K562 (cell line): ENCODE data around the gene FOXP4. TPM values are rescaled to one million over a fixed set of nuclear protein-coding genes. Genes with fewer than 3 reads are reported as not detected.

Source experiments
- ATAC-seq: fragments of 200-7000 bp; cut with Tn5 transposase; 3 replicates; pipeline ENCODE4 v1.9.1; 2020; ENCODE audit warnings: moderate library complexity
- BruUV-seq: library from RNA; stranded (reverse); fragments of 400-500 nt; replicated peaks from 2 replicates; lab custom pipeline; 2021; lab: Mats Ljungman, UMichigan
- CTCF ChIA-PET: fragments of 300-600 bp; formaldehyde crosslinking; extraction: SDS; loops from one replicate; lab custom pipeline; 2021; ENCODE audit warnings: low intra/inter-chr PET ratio; lab: Yijun Ruan, JAX
- POLR2A ChIA-PET: fragments of 300-600, 350-650 bp; sonication (Branson Sonifier 250); formaldehyde crosslinking; extraction: SDS; loops from one replicate; lab custom pipeline; 2021; ENCODE audit warnings: antibody characterized with exemption, inconsistent platforms; lab: Yijun Ruan, JAX
- DNase-seq, 4 experiments: peaks; one replicate each; pipeline versions ENCODE4 v3.0.0 to v3.0.0-alpha.2; 2011 to 2018; ENCODE audit warnings: low spot score in 3 of 4, mixed read lengths in 3 of 4; ENCODE audit errors: extremely low read depth in 1 of 4
- FAIRE-seq: peaks from 2 replicates; lab custom pipeline; 2011; peaks lifted over from hg19 to GRCh38; lab: Jason Lieb, UNC
- H2AFZ ChIP-seq: 2 replicates; pipeline ENCODE4 v1.6.0; 2011; ENCODE audit warnings: low read depth, low read length, control low read depth, inconsistent platforms
- H3K27ac ChIP-seq: fragments of 200-600 bp; 3 replicates; pipeline ENCODE4 v1.8.0; 2011; ENCODE audit warnings: low read depth, mild to moderate bottlenecking, control low read depth, inconsistent platforms, low read length, moderate library complexity, mixed read lengths; ENCODE audit errors: extremely low read depth
- H3K27me3 ChIP-seq, 2 experiments: fragments of 300-600 bp in 1 of 2; 2 replicates in 1 of 2; 3 replicates in 1 of 2; pipeline versions ENCODE4 v1.6.0 to v1.8.0; 2011; ENCODE audit warnings: inconsistent platforms in 2 of 2, low read length in 2 of 2, mild to moderate bottlenecking in 1 of 2, mixed read lengths in 1 of 2, moderate library complexity in 1 of 2; ENCODE audit not compliant: control insufficient read depth in 2 of 2, insufficient read depth in 2 of 2
- H3K36me3 ChIP-seq: fragments of 300-600 bp; 3 replicates; pipeline ENCODE4 v1.8.0; 2011; ENCODE audit warnings: mild to moderate bottlenecking, low read length, inconsistent platforms; ENCODE audit not compliant: control insufficient read depth, insufficient read depth
- H3K4me1 ChIP-seq, 2 experiments: fragments of 200-600 bp in 1 of 2; replicated peaks in 1 of 2; 2 replicates in 1 of 2; 3 replicates in 1 of 2; pipeline versions ENCODE4 v1.5.1 to v1.8.0; 2011; ENCODE audit warnings: inconsistent platforms in 2 of 2, low read length in 2 of 2, mild to moderate bottlenecking in 1 of 2, mixed read lengths in 1 of 2, moderate library complexity in 1 of 2; ENCODE audit not compliant: control insufficient read depth in 2 of 2, insufficient read depth in 2 of 2
- H3K4me2 ChIP-seq: 2 replicates; pipeline ENCODE4 v1.6.1; 2011; ENCODE audit warnings: low read length, control low read depth, inconsistent platforms, mixed read lengths; ENCODE audit not compliant: insufficient read depth
- H3K4me3 ChIP-seq: fragments of 200-600 bp; sonication (generic), shearing (Covaris generic); 2 replicates; pipeline ENCODE4 v1.5.1; 2016; ENCODE audit warnings: control low read depth, inconsistent platforms
- H3K79me2 ChIP-seq: fragments of 200-600 bp; 3 replicates; pipeline ENCODE4 v1.8.0; 2011; ENCODE audit warnings: low read length, inconsistent platforms; ENCODE audit not compliant: control insufficient read depth, insufficient read depth
- H3K9ac ChIP-seq, 2 experiments: 2 replicates each; pipeline versions ENCODE4 v1.6.0 to v1.6.1; 2011; ENCODE audit warnings: low read depth in 2 of 2, low read length in 2 of 2, control low read depth in 1 of 2, inconsistent platforms in 1 of 2, mild to moderate bottlenecking in 1 of 2, mixed read lengths in 1 of 2; ENCODE audit not compliant: insufficient read depth in 1 of 2
- H3K9me1 ChIP-seq: one replicate; pipeline ENCODE4 v1.6.0; 2011; ENCODE audit warnings: inconsistent platforms, mild to moderate bottlenecking, low read length, moderate library complexity; ENCODE audit not compliant: control insufficient read depth, insufficient read depth
- H3K9me3 ChIP-seq: replicated peaks from 2 replicates; pipeline ENCODE4 v1.5.1; 2011; ENCODE audit warnings: low read depth, low read length, inconsistent platforms; ENCODE audit not compliant: control insufficient read depth, insufficient read depth
- H4K20me1 ChIP-seq: replicated peaks from 2 replicates; pipeline ENCODE4 v1.6.1; 2011; ENCODE audit warnings: low read length, inconsistent platforms, mixed read lengths; ENCODE audit not compliant: control insufficient read depth, insufficient read depth
- ARHGAP35 ChIP-seq: fragments of 450-650 bp; IDR thresholded peaks from 2 replicates; pipeline ENCODE4 v1.6.1; 2018; ENCODE audit not compliant: partially characterized antibody
- CREB1 ChIP-seq, 2 experiments: sonication (generic) in 1 of 2; formaldehyde crosslinking in 1 of 2; IDR thresholded peaks; 2 replicates each; pipeline versions ENCODE4 v1.6.1 to v1.8.0; 2012 to 2022; ENCODE audit warnings: inconsistent platforms in 1 of 2, mild to moderate bottlenecking in 1 of 2, missing genetic modification reagents in 1 of 2, moderate library complexity in 1 of 2
- MBD2 ChIP-seq: sonication (generic); IDR thresholded peaks from 2 replicates; pipeline ENCODE4 v1.6.1; 2016; ENCODE audit warnings: low read depth, borderline replicate concordance
- PRPF4 ChIP-seq: fragments of 200-400 bp; formaldehyde crosslinking; IDR thresholded peaks from one replicate; pipeline ENCODE4 v1.6.1; 2017; ENCODE audit warnings: low read length, low read depth, mild to moderate bottlenecking; ENCODE audit not compliant: insufficient read depth, poor library complexity, severe bottlenecking
- SNIP1 ChIP-seq: fragments of 450-650 bp; IDR thresholded peaks from 2 replicates; pipeline ENCODE4 v1.7.1; 2017; ENCODE audit warnings: low read depth, mild to moderate bottlenecking
- TCFL5 ChIP-seq: fragments of 250-450 bp; sonication (Bioruptor Pico); conservative IDR thresholded peaks from 2 replicates; pipeline ENCODE4 v1.6.1; 2021; ENCODE audit warnings: mild to moderate bottlenecking, moderate library complexity, matching md5 sums
- WHSC1 ChIP-seq: IDR thresholded peaks from one replicate; pipeline ENCODE4 v1.6.1; 2012; ENCODE audit warnings: low read length, control low read depth, inconsistent platforms
- ZBTB1 ChIP-seq: sonication (generic); formaldehyde crosslinking; IDR thresholded peaks from 2 replicates; pipeline ENCODE4 v1.8.1; 2023; ENCODE audit warnings: missing genetic modification reagents, low read depth, mild to moderate bottlenecking, borderline replicate concordance
- ZNF3 ChIP-seq: fragments of 250-450 bp; sonication (Bioruptor Pico); IDR thresholded peaks from 2 replicates; pipeline ENCODE4 v1.5.0; 2021; ENCODE audit warnings: mild to moderate bottlenecking, moderate library complexity
- ZNF347 ChIP-seq: fragments of 450-650 bp; formaldehyde crosslinking; IDR thresholded peaks from 2 replicates; pipeline ENCODE4 v1.4.0; 2020; ENCODE audit warnings: low read depth, mild to moderate bottlenecking, moderate library complexity
- WGBS: fragments of 100-300 bp; shearing (Covaris generic); methylation state at CpG from one replicate; pipeline ENCODE4 v1.1.6; 2016; ENCODE audit warnings: low coverage, mixed read lengths; ENCODE audit not compliant: insufficient coverage; ENCODE audit errors: missing lambda C conversion rate; 5-methylcytosine and 5-hydroxymethylcytosine counted together
- in situ Hi-C: fragments of 300-500 bp; cut with MboI; formaldehyde crosslinking; loops from 4 replicates; pipeline ENCODE4 v1.15.0; 2018; ENCODE audit warnings: inconsistent platforms, mixed read lengths
- intact Hi-C: fragments of 100-400 bp; cut with micrococcal nuclease; formaldehyde crosslinking; loops from 2 replicates; pipeline ENCODE4 v1.14.2; 2022
- polyA plus RNA-seq, 8 experiments: library from polyadenylated mRNA; depleted of rRNA in 4 of 8; stranded (reverse) in 5 of 8; unstranded in 3 of 8; fragments of >200 nt; fragmentation: Nextera tagmentation in 2 of 8; fragmentation: Illumina TruSeq in 1 of 8; extraction: Ambion mirVana in 2 of 8; extraction: Trizol in 1 of 8; gene quantifications; 2 replicates each; pipeline versions ENCODE4 v1.2.1 to v1.2.3, GENCODE V29; 2011 to 2014; ENCODE audit warnings: inconsistent platforms in 1 of 8, missing spikeins in 1 of 8
- total RNA-seq, 7 experiments: library from RNA; depleted of rRNA in 6 of 7; stranded (reverse); fragments of >200 nt in 6 of 7; fragmentation: Illumina TruSeq in 2 of 7; extraction: Trizol in 2 of 7; gene quantifications; 2 replicates each; pipeline versions ENCODE4 v1.2.1 to v1.2.3, GENCODE V29; 2011 to 2021; ENCODE audit warnings: low replicate concordance in 1 of 7
- TF ChIP-seq, protein P1 (sequence below): fragments of 450-650 bp; IDR thresholded peaks from 2 replicates; pipeline ENCODE4 v1.6.1; 2014; ENCODE audit warnings: low read depth, mild to moderate bottlenecking, moderate library complexity, borderline replicate concordance
- TF ChIP-seq, protein P2 (sequence below): sonication (generic); formaldehyde crosslinking; IDR thresholded peaks from 2 replicates; pipeline ENCODE4 v1.8.0; 2022; ENCODE audit warnings: missing genetic modification reagents, mild to moderate bottlenecking, borderline replicate concordance

FOXP4 gene
- total and polyA plus RNA-seq, 9 of the 15 experiments (the other 6 are each of a cell fraction or from before 2014, with no cell fraction given): 0.11 to 29.4 (median 2.3) TPM

DNA sequence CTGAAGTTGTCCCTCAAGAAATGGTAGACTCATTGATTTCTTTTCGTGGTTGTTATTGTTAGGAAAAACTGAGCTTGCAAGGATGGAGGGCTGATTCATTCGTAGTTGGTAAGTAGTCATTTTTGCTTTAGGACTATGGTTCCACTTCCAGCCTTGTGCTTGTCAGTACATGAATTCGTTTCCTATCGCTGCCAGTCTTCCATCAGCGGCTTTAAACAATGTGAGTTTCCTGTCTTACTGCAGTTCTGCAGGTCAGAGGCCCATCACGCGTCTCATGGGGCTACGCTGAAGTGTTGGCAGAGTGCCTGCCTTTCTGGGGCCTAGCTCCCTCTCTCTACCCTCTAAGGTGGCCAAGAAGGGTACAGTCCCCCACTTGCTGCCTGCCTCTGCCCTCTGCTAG lies 80.7 kb downstream of the FOXP4 start:
- no peaks in the 10 kb centered on the region for H3K79me2 ChIP-seq
- H3K9me3 ChIP-seq: 0 out of 2 replicates have a peak, but pooled peaks cover 1% of the 10 kb centered on the region
- no peak overlapping the region for H3K4me3 ChIP-seq
- ChIA-PET CTCF (no interaction called here), POLR2A (interaction anchor here (1.5 kb wide), 1 partner anchor 25 kb away, joined by 3 read pairs; no protein-coding TSS in a partner anchor)
- H3K9ac ChIP-seq: no peak overlapping the region
- H3K4me1 ChIP-seq: no peaks in the 10 kb centered on the region
- H4K20me1 ChIP-seq: peaks cover 6% of the 10 kb centered on the region; the same call in 1 of the 2 replicates
- H2AFZ ChIP-seq: no peak overlapping the region
- peaks cover 48 to 78% of the 10 kb centered on the region in 2 experiments for H3K27me3 ChIP-seq
- 4% methylated on average over 8 of the region's 8 CpGs for WGBS
- DNase-seq (no peak), ATAC-seq (no peak), FAIRE-seq (no peak)
- in situ Hi-C loops: no loop called here
- intact Hi-C loops: no loop called here
- TF ChIP-seq ZBTB1 (CRISPR knock-in tag) (no peak), WHSC1 (no peak), MBD2 (no peak), CREB1 (IDR thresholded peaks at IDR 0.05) (no peak), CREB1 (CRISPR knock-in tag; IDR thresholded peaks at IDR 0.05) (no peak), ARHGAP35 (no peak), ZNF347 (CRISPR knock-in tag) (no peak), TCFL5 (CRISPR knock-in tag) (no peak), SNIP1 (no peak), PRPF4 (no peak), ZNF3 (CRISPR knock-in tag) (no peak)
- TF ChIP-seq, protein P1, sequence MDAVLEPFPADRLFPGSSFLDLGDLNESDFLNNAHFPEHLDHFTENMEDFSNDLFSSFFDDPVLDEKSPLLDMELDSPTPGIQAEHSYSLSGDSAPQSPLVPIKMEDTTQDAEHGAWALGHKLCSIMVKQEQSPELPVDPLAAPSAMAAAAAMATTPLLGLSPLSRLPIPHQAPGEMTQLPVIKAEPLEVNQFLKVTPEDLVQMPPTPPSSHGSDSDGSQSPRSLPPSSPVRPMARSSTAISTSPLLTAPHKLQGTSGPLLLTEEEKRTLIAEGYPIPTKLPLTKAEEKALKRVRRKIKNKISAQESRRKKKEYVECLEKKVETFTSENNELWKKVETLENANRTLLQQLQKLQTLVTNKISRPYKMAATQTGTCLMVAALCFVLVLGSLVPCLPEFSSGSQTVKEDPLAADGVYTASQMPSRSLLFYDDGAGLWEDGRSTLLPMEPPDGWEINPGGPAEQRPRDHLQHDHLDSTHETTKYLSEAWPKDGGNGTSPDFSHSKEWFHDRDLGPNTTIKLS: no peak
- TF ChIP-seq, protein P2, sequence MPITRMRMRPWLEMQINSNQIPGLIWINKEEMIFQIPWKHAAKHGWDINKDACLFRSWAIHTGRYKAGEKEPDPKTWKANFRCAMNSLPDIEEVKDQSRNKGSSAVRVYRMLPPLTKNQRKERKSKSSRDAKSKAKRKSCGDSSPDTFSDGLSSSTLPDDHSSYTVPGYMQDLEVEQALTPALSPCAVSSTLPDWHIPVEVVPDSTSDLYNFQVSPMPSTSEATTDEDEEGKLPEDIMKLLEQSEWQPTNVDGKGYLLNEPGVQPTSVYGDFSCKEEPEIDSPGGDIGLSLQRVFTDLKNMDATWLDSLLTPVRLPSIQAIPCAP: no peak
- no peaks in the 10 kb centered on the region for H3K36me3 ChIP-seq
- no TSS peak for BruUV-seq
- no peak overlapping the region for H3K4me2 ChIP-seq
- no peak overlapping the region for H3K27ac ChIP-seq
- H3K9me1 ChIP-seq: no peaks in the 10 kb centered on the region
